ENCODE data around the gene NTN1. TPM values are rescaled to one million over a fixed set of nuclear protein-coding genes. Genes with fewer than 3 reads are reported as not detected.
A peak's percentile ranks its signal among the peaks of the same experiment; 100 is the strongest.

The NTN1 gene
- total RNA-seq, 1 experiment from 2014 or later: 0.07 TPM

DNA sequence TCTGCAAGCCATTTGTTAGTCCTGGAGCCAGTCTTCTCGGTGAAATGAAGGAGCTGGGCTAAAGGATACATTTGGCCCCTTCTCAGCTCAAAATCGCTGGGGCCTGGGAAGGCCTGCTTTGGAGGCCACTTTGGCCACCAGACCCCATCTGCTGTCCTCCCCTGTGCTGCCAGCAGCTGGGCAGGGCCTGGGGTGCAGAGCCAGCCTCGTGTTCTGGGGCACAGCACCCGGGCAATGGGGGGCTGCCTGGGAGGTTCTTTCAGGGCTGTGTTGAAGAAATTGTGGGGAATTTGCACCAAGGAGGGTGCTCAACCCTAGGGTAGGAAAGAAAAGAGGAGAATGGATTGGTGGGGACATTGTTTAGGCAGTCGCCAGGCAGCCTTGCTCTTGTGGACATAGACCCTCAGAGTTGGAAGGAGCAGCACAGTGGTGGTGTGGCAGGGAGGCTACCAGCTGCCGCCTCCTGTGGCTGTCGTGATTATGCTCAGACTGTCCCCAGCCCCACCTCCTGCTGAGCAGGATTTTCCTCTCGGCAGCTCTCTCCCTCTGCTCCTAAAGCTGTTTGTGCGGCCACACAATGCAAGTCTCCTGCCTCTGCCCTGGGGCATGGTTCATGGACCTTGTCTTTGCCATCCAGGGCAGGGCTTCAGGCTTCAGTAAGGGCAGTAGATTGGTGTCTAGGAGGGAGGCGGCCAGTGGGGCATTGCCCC is 174.8 kb downstream of the NTN1 start:
- DNase-seq (ENCODE audit: low read depth): no peak

DNA sequence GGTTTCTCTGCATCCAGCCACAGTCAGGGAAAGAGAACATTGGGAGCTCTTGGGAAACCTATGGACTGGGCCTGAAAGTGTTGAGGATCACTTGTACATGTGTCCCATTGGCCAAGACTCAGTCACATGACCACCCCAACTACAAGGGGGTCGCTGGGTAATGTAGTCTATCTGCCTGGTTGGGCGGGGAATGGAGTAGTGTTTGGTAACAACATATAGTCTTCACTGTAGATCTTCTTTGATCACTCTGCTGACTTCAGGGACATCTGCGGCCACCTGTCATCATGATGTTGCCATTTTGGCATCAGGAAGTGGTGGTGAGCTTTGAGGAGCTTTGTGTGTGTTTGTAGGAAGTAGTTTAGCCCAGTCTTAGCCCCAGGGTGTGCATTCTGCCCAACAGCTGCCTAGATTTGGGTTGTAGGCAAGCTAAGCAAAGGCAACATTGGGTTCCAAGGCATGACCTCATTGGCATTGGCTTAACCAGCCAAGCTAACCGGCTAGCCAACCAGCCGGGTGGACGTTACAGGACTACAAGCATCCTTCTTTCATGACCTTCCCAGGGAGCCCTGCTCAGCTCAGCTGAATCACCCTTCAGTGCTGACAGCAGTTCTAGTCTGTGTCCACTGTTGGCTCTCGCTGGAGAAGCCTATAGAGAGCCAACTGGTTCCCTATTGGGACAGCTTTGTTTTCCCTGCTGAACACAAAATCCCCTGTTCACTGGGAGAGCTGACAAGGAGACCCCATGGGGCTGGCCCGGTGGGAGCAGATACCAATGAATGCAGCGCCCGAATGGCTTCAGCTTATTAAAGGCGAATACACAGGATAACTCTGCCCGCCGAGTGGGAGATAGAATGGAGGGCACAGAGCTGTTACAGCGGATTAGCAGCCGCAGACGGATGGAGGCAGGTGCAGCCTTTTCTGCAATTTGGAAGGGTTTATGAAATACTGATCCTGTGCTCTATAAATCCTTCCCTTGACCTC is 178.6 kb downstream of the NTN1 start:
- DNase-seq (ENCODE audit: low read depth): no peak

DNA sequence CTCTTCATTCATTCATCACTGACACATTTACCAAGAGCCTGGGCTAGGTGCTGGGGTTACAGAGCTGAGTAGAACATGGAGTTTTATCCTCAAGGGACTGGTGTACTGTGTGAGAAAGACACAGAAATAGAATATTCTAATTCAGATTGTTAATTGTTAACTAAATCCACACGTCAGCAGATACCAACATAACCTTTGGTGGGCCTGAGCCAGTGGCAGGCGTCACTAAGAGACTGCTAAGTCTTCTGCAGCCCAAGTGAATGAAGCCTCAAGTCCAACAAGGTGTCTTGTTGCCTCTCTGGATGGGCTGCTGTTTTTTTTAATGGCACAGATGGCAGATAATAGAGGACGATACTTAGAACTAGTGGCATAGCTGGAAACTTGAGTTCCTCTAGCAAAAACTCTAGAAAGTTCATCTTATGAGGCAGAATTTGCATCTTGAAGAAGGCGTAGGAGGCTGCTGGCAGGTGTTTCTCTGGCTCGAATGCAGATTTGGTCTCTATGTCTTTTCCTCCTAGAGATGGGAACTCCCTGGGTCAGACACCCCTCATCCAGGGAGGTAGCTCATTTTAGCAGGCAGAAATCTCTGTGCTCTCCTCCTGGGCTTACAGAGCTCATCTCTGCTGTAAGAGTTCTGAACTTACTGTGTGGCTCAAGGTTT is 179.5 kb downstream of the NTN1 start:
- DNase-seq (ENCODE audit: low read depth): no peak

DNA sequence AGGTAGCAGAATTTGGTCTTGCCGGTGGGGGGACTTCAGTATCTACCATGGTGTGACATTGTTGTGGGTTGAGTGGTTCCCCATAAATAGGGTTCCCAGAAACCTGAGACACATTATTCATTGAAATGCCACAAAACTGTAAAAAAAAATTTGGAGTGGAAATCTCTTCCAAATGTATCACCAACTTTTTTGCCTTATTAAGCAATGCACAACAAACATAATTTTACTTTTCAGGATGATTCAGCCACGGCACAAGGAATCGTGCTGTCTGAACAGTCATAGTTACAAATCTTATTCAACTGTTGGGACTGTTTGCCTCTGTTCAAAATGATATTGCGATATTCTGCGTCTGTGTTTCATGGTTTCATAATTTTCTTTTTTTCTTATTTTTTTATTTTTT is 181.2 kb downstream of the NTN1 start:
- DNase-seq (ENCODE audit: low read depth): no peak

DNA sequence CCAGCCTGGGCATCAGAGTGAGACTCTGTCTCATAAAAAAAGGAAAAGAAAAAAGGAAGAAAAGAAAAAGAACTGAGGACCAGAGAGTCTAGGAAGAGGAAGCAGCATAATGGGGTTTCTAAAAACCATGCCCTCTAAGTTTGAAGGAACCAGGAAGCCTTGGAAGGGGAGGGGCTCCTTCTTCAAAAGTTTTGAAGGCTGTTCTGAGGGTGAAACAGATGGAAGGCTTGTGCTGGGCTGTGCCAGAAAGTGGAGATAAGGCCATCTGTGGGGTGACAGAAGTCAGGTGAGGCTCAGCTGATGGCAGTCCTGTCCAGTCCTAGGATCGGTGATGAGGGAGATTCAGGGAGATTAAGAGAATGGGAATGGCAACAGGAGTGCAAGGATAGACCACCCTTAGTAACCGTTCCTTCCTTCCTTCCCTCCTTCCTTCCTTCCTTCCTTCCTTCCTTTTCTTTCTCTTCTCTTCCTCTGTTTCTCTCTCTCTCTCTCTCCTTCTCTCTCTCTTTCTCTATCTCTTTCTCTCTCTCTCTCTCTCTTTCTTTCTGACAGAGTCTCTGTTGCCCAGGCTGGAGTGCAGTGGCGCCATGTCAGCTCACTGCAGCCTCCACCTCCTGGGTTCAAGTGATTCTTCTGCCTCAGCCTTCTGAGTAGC is 182.6 kb downstream of the NTN1 start:
- DNase-seq (ENCODE audit: low read depth): no peak

DNA sequence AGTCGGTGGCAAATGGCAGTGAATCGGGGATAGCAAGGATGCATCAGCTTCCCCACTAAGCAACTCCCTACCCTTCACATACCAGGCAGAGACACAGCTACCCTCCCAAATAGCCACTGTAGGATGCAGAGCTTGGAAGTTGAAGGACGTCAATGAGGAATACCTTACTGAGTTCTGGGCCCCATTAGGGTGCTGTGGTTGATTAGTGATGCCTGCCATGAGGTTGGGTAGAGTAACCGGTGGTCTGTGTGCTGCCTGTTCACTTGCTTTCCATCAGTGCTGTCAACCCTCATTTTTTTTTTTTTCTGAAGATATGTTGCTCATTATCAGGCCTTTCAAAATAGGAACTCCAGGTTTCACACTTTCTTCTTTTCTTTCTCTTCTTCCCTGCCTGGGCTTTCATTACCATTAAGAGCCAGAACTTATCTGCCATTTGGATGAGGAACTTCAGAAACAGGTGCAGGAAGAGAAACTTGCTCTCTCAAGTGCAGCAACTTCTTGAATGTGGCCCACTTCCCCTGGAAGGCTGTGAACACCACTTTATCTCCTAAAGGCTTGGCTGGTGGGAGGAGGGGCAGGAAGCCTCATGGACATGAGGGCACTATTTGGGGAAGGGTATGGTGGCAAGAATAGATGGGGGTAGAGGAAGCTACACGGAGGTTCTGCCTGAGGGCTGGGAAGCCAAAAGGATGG is 183.5 kb downstream of the NTN1 start:
- DNase-seq (ENCODE audit: low read depth): no peak

DNA sequence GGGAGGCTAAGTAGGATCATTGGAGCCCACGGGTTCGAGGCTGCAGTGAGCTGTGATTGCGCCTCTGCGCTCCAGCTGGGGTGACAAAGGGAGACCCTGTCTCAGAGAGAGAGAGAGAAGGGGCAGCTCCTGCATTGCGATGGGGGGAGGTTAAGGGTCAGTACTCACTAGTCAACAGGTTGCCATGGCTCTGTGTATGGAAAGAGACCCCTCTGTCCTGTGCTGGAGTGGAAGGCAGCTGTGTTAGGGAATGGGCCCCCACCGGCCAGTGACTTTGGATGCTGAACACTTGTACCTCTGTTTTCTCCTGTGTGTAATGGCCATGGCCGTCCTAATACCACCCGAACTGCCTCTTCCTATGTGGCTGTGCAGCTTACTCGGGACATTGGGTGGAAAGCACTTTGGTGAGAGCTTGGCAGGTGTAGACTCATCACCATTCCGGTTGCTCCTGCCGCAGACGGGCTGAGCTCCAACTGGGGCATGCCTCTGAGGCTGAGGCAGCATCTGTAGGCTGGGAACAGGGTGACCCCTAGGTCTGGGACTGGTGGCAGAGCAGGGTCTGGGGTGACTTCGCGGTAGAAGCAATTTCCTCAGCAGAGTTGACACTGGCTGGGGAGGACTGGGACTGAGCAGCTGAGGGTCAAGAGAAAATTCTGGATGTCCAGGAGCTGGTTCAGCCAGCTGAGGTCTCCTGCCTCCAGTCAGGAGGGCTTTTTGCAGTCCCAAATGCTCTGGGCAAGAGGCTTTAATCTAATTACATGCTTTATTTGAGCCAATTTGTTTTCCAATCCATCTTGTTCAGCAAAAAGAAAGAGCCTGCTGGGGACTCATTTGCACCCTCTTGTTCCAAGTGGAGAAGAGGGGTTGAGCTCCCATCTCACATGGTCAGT is 184.5 kb downstream of the NTN1 start:
- DNase-seq (ENCODE audit: low read depth): no peak

DNA sequence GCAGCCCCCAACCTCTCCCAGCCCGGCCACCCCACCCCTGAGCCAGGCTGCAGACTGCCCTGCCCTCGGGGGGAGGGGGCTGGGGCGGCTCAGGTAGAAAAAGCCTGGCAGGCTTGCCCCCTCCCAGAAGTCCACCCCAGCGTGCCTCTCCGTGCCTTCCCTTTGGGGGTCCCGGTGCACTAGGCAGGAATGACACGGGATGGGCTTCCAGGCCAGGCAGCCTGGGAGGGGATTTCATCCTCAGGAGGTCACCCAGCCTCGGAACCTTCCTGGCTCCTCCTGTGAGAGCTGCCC is 185.0 kb downstream of the NTN1 start:
- DNase-seq (ENCODE audit: low read depth): no peak

DNA sequence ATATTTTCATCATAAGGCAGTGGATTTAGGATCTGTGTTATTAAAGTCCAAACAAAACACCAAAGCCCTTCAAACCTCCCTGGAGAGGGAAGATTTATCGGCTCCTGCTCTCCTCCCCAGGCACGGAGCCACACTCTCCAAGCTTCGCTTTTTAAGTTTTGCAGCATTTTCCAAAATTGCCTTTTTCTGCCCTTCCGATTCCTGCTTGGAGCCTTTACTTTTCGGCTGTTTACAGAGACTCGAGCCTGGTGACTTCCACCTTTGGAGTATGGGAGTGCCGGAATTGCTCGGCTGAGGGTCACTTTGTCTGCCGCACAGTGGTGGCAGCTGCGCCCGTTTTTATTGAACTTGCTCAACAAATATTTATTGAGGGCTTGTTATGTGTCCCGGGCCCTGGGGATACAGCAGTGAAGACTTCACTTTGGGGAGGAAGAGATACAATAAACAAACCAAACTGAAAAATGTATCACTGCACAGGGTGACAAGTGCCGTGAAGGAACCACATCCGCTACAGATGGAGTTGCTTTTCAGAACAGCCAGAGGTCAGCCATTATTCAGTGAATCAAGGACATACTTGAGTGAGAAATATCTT is 185.5 kb downstream of the NTN1 start:
- DNase-seq (ENCODE audit: low read depth): no peak

DNA sequence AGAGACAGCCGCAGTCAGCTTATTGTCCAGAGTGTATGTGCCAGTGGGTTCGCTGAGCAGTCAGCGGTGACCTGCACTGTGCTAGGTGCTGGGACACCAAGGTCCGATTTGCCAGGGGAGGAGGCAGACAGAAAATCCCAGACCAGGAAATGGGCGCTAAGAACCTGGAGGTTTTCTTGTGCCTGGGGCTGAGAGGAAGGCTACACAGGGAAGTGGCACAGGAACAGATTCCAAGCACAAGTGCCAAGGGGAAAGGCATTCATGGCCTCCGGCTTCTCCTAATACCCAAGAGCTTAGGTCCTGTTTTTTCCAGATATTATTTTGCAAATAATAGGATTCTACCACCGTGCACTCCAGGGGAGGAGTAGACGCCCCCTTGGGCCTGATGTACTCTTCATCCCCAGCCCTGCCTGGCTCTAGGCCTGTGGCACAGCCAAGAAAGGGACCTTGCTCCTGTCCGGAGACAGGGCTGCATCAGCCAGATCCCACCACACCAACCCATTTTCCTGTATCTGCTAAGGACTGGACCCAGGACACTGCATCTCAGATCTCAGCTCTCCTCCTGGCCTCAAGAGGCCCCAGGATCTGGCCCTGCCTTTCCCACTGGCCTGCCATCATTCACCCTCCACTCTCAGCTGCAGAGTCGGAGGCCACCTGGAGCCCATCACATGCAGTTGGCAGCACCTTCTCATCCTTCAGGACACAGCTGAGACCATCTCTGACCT is 187.2 kb downstream of the NTN1 start:
- no peak for DNase-seq (ENCODE audit: low read depth)

DNA sequence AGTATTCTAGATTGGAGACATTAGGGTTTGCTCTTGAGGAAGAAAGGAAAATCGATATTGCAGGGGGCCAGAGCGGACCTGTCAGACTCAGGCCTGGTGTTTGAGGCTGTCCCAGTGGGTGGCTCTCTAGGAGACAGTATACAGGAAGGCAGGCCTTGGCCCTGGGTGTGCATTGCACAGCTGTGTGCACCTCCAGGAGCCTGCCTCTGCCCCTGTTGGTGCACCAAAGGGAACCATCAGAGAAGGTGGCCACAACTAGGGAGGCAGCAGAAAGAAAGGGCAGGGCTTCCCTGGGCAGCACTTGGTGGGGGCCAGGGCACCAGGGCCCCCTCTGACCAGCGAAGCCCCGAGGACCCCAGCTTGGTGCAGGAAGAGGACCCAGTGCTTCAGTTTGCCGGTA is 188.0 kb downstream of the NTN1 start:
- DNase-seq (ENCODE audit: low read depth): no peak

DNA sequence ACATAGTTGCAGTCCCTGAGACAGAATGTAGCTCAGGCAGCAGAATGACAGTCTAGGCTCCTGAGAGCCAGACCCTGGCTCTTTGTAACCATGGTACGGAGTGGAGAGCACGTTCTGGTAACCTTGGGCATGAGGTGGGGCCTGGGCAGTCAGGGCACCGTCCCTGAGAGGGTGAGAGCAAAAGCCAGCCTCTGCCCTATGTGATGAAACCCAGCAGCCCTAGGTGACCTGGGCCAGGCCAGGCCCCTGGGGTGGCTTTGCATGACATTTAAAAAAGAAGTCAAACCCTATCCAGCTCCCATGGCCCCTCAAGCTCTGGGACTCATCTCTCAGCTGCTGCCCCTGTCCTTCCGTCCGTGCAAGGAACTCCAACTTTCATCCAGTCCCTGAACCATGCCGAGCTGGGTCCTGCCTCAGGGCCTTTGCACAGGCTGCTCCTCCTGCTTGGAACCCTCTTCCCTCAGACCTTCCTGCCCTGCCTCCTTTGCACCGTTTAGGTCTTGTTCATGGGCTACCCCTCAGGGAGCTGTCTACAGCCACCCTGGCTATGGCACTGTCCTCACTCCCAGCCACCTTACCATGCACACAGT is 188.6 kb downstream of the NTN1 start:
- DNase-seq (ENCODE audit: low read depth): no peak

DNA sequence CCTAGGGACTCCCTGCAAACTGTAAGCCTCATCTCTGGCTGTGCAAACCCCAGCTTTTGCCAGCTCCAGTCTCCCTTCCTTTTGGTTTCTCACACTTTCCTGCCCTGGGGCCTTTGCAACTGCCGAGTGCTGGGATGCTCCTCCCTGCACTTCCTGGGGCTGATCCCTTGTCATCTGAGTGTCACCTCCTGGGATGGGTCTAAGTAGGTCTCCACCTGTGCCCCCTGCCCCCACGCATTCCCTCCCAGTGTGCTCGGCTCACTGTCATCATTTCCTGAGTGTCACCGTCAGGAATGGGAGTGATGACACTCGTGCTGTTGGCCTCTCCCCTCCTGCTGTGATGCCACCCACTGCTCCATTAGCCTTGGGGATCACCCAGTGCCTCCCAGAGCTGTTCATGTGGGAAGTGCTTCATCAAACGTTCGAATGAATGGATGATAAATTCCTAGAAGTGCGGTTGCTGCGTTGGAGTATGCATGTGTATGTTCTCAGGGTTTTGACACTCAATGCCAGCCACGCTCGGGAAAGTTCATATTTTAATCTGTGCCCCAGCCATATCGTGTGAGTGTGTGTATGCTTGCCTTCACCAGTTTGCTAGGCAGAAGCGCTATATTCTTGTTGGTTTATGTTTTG is 189.9 kb downstream of the NTN1 start:
- peak; percentile 13 for DNase-seq (ENCODE audit: low read depth)

DNA sequence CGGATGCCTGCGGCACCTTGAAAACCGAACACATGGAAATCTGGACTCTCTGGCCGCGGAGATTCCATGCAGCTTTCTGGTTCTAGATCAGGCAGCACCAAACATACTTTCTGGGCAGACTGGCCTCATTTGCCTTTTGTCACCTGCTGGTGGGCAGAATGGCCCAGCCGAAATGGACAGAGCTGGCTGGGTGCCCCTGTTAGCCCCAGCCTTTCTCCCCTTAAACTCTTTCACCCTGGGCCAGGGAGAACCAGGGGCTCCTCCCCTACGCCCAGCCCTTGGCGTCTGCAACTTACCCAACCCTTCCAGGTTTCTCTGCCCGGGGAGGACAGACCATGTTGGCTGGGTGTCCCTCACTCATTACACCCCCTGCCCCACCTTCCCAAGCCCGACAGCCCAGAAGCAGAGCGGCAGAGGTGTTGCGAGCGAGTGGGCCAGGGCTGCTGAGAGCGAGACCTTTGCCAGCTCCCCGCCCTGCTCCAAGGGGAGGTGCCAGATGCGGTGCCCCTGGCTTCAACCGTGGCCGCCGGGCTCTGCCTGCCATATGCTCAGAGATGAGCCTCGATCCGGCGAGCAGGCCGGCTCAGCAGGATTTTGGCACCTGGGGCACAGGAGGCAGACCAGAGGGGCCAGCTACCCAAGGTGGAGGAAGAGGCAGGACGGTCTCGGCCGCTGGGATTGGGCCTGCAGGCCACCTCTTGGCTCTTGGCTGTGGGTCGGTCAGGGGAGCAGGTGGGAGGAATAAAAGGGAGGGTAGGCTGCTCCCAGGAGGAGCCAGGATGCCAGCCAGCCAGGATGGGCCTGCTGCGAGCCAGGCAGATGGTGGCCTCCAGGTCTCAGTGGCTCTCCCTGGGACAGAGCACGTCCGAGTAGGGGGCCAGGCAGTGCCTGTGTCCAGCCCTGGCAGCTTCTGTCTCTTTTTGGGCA is 191.3 kb downstream of the NTN1 start:
- DNase-seq (ENCODE audit: low read depth): no peak

DNA sequence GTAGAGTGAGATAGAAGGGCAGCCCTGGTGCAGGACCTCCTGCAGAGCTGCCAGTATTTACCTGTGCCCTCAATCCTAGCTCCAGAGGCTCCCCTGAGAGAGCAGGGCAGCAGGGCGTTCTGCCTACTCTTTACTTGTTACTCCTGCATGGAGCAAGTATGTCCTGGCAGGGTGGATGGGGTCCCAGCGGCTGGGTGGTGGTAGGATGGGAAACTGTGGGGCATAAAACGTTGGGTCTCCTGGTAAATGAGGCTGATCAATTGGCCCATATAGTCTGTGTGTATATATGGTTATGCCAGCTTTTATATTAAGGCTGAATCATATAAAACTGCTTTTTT is 192.0 kb downstream of the NTN1 start:
- no peak for DNase-seq (ENCODE audit: low read depth)

DNA sequence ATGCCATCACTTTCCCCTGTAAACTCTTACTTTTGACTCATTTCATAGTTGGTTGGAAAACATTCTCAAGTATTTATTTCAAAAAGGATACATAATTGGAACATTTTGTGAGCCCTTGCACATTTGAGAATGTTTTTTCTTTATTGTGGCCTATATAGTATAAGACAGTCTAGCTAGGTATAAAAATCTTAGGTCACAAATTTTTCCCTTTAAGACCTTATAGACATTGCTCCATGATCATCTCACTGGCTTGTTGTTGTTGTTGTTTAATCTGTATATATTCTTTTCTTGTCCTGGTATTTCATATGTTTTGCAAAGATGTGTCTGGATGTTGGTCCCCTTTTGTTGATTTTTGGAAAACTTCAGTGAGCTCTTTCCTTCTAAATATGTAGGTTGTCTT is 194.2 kb downstream of the NTN1 start:
- DNase-seq (ENCODE audit: low read depth): no peak
